ENCODE results near the gene FLT3.

DNA sequence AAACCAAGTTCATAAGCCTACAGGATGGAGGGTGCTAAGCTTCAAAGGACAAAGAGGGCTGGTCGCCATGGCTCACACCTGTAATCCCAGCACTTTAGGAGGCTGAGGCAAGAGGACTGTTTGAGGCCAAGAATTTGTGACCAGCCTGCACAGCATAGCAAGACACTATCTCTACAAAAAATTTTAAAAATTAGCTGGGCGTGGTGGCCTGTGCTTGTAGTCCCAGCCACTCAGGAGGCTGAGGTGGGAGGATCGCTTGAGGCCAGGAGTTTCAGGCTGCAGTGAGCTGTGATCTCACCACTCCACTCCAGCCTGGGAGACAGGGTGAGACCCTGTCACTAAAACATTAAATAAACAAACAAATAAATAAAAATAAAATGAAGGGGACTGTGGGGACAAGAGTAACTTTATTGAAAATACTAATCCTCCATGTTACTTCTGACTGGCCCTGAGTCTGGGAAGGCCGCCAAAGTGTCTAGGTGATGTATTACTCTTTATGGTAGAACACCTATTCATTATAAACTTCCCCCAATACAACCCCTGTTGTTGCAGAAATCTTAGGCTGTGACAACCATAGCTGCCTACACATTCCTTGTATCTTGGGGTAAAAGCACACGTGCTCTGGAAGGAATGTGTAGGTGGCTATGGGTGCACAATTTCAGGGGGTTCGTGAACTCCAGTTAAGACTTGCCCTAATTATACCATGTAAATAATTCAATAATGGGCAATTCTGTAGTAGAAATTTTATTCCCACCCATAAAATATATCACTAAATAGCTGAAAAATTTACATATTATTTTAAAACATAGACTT, 97.3 kb downstream of the FLT3 start:
- TF ChIP-seq, protein P1, sequence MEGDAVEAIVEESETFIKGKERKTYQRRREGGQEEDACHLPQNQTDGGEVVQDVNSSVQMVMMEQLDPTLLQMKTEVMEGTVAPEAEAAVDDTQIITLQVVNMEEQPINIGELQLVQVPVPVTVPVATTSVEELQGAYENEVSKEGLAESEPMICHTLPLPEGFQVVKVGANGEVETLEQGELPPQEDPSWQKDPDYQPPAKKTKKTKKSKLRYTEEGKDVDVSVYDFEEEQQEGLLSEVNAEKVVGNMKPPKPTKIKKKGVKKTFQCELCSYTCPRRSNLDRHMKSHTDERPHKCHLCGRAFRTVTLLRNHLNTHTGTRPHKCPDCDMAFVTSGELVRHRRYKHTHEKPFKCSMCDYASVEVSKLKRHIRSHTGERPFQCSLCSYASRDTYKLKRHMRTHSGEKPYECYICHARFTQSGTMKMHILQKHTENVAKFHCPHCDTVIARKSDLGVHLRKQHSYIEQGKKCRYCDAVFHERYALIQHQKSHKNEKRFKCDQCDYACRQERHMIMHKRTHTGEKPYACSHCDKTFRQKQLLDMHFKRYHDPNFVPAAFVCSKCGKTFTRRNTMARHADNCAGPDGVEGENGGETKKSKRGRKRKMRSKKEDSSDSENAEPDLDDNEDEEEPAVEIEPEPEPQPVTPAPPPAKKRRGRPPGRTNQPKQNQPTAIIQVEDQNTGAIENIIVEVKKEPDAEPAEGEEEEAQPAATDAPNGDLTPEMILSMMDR (IDR thresholded peaks at IDR 0.05; ENCODE audit: poor library complexity) = no peak
- TF ChIP-seq EZH2 (IDR thresholded peaks at IDR 0.05; ENCODE audit: borderline replicate concordance) = no peak

Data from hepatocyte (in vitro differentiated cells).